GM12878 (cell line): ENCODE data around the gene DTL.

Experiments
- CTCF ChIP-seq, 3 experiments: IDR thresholded peaks in 2 of 3; conservative IDR thresholded peaks in 1 of 3; 2 replicates each; pipeline ENCODE4 v1.5.1; 2011; ENCODE audit warnings: low read depth in 3 of 3, low read length in 3 of 3, mild to moderate bottlenecking in 3 of 3, control low read depth in 2 of 3, moderate library complexity in 2 of 3, inconsistent platforms in 1 of 3, mixed read lengths in 1 of 3; ENCODE audit not compliant: control insufficient read depth in 2 of 3, insufficient read depth in 1 of 3; ENCODE audit errors: extremely low read depth in 1 of 3
- EP300 ChIP-seq, 2 experiments: fragments of 150-350 bp in 1 of 2; IDR thresholded peaks; 2 replicates each; pipeline ENCODE4 v1.6.1; 2011 to 2012; ENCODE audit warnings: low read depth in 2 of 2, low read length in 2 of 2, borderline replicate concordance in 1 of 2, improper control_type of control experiment in 1 of 2, inconsistent platforms in 1 of 2; ENCODE audit not compliant: control insufficient read depth in 1 of 2
- POLR2A ChIP-seq: IDR thresholded peaks from 2 replicates; pipeline ENCODE4 v1.6.1; 2011; ENCODE audit warnings: low read depth, mild to moderate bottlenecking, low read length
- RB1 ChIP-seq: fragments of 450-650 bp; formaldehyde crosslinking; IDR thresholded peaks from 2 replicates; pipeline ENCODE4 v1.6.1; 2017; ENCODE audit warnings: mild to moderate bottlenecking, borderline replicate concordance
- SIN3A ChIP-seq: IDR thresholded peaks from 2 replicates; pipeline ENCODE4 v1.6.1; 2012; ENCODE audit warnings: low read depth, low read length, improper control_type of control experiment
- SRF ChIP-seq, 2 experiments: IDR thresholded peaks; 2 replicates each; pipeline ENCODE4 v1.6.1; 2011; ENCODE audit warnings: low read depth in 2 of 2, low read length in 2 of 2, mild to moderate bottlenecking in 1 of 2, moderate library complexity in 1 of 2
- TF ChIP-seq, protein P1 (sequence below): fragments of 450-650 bp; IDR thresholded peaks from 2 replicates; pipeline ENCODE4 v1.6.1; 2017; ENCODE audit warnings: mild to moderate bottlenecking
- TF ChIP-seq, protein P2 (sequence below): IDR thresholded peaks from 2 replicates; pipeline ENCODE4 v1.6.1; 2012; ENCODE audit warnings: low read depth, low read length, improper control_type of control experiment

- TF ChIP-seq CTCF (IDR thresholded peaks at IDR 0.05 in 2 of 3, conservative IDR thresholded peaks at IDR 0.05 in 1 of 3; ENCODE audit: control insufficient read depth in 2 of 3, extremely low read depth in 1 of 3, insufficient read depth in 1 of 3, low read depth in 3 of 3, low read length in 3 of 3), result no peak
- no peak for TF ChIP-seq SRF (IDR thresholded peaks at IDR 0.05; ENCODE audit: low read depth in 2 of 2, low read length in 2 of 2)
- TF ChIP-seq, protein P1, sequence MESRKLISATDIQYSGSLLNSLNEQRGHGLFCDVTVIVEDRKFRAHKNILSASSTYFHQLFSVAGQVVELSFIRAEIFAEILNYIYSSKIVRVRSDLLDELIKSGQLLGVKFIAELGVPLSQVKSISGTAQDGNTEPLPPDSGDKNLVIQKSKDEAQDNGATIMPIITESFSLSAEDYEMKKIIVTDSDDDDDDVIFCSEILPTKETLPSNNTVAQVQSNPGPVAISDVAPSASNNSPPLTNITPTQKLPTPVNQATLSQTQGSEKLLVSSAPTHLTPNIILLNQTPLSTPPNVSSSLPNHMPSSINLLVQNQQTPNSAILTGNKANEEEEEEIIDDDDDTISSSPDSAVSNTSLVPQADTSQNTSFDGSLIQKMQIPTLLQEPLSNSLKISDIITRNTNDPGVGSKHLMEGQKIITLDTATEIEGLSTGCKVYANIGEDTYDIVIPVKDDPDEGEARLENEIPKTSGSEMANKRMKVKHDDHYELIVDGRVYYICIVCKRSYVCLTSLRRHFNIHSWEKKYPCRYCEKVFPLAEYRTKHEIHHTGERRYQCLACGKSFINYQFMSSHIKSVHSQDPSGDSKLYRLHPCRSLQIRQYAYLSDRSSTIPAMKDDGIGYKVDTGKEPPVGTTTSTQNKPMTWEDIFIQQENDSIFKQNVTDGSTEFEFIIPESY, result no peak
- TF ChIP-seq, protein P2, sequence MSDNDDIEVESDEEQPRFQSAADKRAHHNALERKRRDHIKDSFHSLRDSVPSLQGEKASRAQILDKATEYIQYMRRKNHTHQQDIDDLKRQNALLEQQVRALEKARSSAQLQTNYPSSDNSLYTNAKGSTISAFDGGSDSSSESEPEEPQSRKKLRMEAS, result no peak
- no peak for TF ChIP-seq EP300 (IDR thresholded peaks at IDR 0.05; ENCODE audit: borderline replicate concordance in 1 of 2, control insufficient read depth in 1 of 2, low read depth in 2 of 2, low read length in 2 of 2)
- no peak for TF ChIP-seq SIN3A
- TF ChIP-seq RB1, result no peak
- no peak for TF ChIP-seq POLR2A
Measured at GRCh38 chr1:212152869-212153268, 117.3 kb downstream of the DTL start.
